Astrocyte (in vitro differentiated cells and primary cell): ENCODE measurements around the gene WDR45B. TPM values are rescaled to one million over a fixed set of nuclear protein-coding genes. Genes with fewer than 3 reads are reported as not detected.
A peak's percentile ranks its signal among the peaks of the same experiment; 100 is the strongest.

Experiments
- DNase-seq: peaks from one replicate; pipeline ENCODE4 v3.0.0-alpha.2; 2010; ENCODE audit warnings: low read depth
- FAIRE-seq: peaks from 2 replicates; lab custom pipeline; 2011; peaks lifted over from hg19 to GRCh38; lab: Jason Lieb, UNC
- H2AFZ ChIP-seq: 2 replicates; pipeline ENCODE4 v1.6.0; 2012; ENCODE audit warnings: low read depth, low read length, inconsistent platforms
- H3K27ac ChIP-seq: 2 replicates; pipeline ENCODE4 v1.5.1; 2011; ENCODE audit warnings: low read depth, low read length, inconsistent platforms
- H3K27me3 ChIP-seq: 2 replicates; pipeline ENCODE4 v1.6.0; 2011; ENCODE audit warnings: low read length, inconsistent platforms; ENCODE audit not compliant: insufficient read depth
- H3K36me3 ChIP-seq: 2 replicates; pipeline ENCODE4 v1.5.1; 2011; ENCODE audit warnings: low read length, inconsistent platforms; ENCODE audit not compliant: insufficient read depth
- H3K4me1 ChIP-seq: 2 replicates; pipeline ENCODE4 v1.5.1; 2011; ENCODE audit warnings: low read length, inconsistent platforms; ENCODE audit not compliant: insufficient read depth
- H3K4me2 ChIP-seq: 2 replicates; pipeline ENCODE4 v1.6.0; 2012; ENCODE audit warnings: low read length, inconsistent platforms
- H3K4me3 ChIP-seq: 2 replicates; pipeline ENCODE4 v1.5.1; 2011; ENCODE audit warnings: low read depth, mild to moderate bottlenecking, low read length, inconsistent platforms; ENCODE audit not compliant: insufficient read depth
- H3K79me2 ChIP-seq: 2 replicates; pipeline ENCODE4 v1.6.0; 2012; ENCODE audit warnings: mild to moderate bottlenecking, low read length, inconsistent platforms; ENCODE audit not compliant: insufficient read depth
- H3K9ac ChIP-seq: 2 replicates; pipeline ENCODE4 v1.6.0; 2012; ENCODE audit warnings: mild to moderate bottlenecking, low read length, inconsistent platforms
- H3K9me3 ChIP-seq: 2 replicates; pipeline ENCODE4 v1.5.1; 2012; ENCODE audit warnings: low read depth, mild to moderate bottlenecking, low read length, inconsistent platforms; ENCODE audit not compliant: insufficient read depth
- H4K20me1 ChIP-seq: 2 replicates; pipeline ENCODE4 v1.6.0; 2012; ENCODE audit warnings: low read length, inconsistent platforms; ENCODE audit not compliant: insufficient read depth
- H3K27ac Mint-ChIP-seq: one replicate; pipeline ENCODE4 v1.8.0; 2021; ENCODE audit warnings: mild to moderate bottlenecking, mixed read lengths; ENCODE audit not compliant: unreplicated experiment
- H3K27me3 Mint-ChIP-seq: one replicate; pipeline ENCODE4 v1.8.0; 2021; ENCODE audit warnings: low read depth, mixed read lengths; ENCODE audit not compliant: unreplicated experiment
- H3K36me3 Mint-ChIP-seq: one replicate; pipeline ENCODE4 v1.8.0; 2021; ENCODE audit warnings: low read depth, mixed read lengths; ENCODE audit not compliant: unreplicated experiment
- H3K4me1 Mint-ChIP-seq: one replicate; pipeline ENCODE4 v1.8.0; 2021; ENCODE audit warnings: low read depth, mixed read lengths; ENCODE audit not compliant: unreplicated experiment
- H3K4me3 Mint-ChIP-seq: one replicate; pipeline ENCODE4 v1.8.0; 2021; ENCODE audit warnings: mild to moderate bottlenecking, moderate library complexity, mixed read lengths; ENCODE audit not compliant: unreplicated experiment
- H3K9me3 Mint-ChIP-seq: one replicate; pipeline ENCODE4 v1.8.0; 2021; ENCODE audit warnings: mild to moderate bottlenecking, mixed read lengths; ENCODE audit not compliant: unreplicated experiment
- EZH2 ChIP-seq: IDR thresholded peaks from 2 replicates; pipeline ENCODE4 v1.6.1; 2012; ENCODE audit warnings: mild to moderate bottlenecking, low read length, inconsistent platforms; ENCODE audit not compliant: insufficient read depth
- total RNA-seq: library from RNA; stranded (reverse); gene quantifications from 2 replicates; pipeline ENCODE4 v1.2.1, GENCODE V29; 2021
- TF ChIP-seq, protein P1 (sequence below): IDR thresholded peaks from 2 replicates; pipeline ENCODE4 v1.5.1; 2011; ENCODE audit warnings: low read depth, mild to moderate bottlenecking, inconsistent platforms, low read length, moderate library complexity; ENCODE audit not compliant: insufficient read depth

WDR45B gene
- total RNA-seq, 1 donor from 2014 or later: 75.4 TPM

DNA sequence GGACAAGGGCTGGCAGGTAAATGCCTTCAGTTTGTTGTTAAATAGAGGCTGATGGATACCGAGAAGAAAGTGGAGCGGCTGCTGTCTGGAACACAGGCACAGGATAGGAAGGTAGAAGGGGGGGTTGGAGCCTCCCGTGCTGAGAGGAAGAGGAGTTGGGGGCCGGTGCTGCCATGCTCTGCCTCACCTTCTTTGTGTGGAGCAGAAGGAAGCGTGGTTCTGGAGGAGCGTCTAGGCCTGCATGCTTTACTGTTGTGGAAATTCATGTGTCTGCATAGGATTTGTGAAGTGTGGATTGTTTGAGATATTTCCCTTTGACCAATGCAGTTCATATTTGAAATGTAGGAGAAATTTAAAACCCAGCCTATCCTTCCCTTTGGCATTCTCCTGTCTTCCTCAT is 76.4 kb downstream of the WDR45B start:
- Histone ChIP-seq H3K4me1 (no peaks in the 10 kb centered on the region), H3K36me3 (peaks cover 33% of the 10 kb centered on the region), H3K79me2 (peaks cover 51% of the 10 kb centered on the region), H3K9me3 (no peaks in the 10 kb centered on the region), H3K27me3 (no peaks in the 10 kb centered on the region), H3K4me2 (no peak overlapping the region), H3K9ac (no peak overlapping the region), H3K4me3 (no peak overlapping the region), H3K27ac (no peak overlapping the region), H2AFZ (no peak overlapping the region), H4K20me1 (peaks cover 55% of the 10 kb centered on the region)
- FAIRE-seq: no peak
- Mint-ChIP-seq H3K4me3 (no peak overlapping the region), H3K27ac (no peak overlapping the region), H3K36me3 (peaks cover 4% of the 10 kb centered on the region), H3K9me3 (no peaks in the 10 kb centered on the region), H3K4me1 (no peaks in the 10 kb centered on the region), H3K27me3 (no peaks in the 10 kb centered on the region)
- DNase-seq: no peak
- TF ChIP-seq, protein P1, sequence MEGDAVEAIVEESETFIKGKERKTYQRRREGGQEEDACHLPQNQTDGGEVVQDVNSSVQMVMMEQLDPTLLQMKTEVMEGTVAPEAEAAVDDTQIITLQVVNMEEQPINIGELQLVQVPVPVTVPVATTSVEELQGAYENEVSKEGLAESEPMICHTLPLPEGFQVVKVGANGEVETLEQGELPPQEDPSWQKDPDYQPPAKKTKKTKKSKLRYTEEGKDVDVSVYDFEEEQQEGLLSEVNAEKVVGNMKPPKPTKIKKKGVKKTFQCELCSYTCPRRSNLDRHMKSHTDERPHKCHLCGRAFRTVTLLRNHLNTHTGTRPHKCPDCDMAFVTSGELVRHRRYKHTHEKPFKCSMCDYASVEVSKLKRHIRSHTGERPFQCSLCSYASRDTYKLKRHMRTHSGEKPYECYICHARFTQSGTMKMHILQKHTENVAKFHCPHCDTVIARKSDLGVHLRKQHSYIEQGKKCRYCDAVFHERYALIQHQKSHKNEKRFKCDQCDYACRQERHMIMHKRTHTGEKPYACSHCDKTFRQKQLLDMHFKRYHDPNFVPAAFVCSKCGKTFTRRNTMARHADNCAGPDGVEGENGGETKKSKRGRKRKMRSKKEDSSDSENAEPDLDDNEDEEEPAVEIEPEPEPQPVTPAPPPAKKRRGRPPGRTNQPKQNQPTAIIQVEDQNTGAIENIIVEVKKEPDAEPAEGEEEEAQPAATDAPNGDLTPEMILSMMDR: no peak
- no peak for TF ChIP-seq EZH2

DNA sequence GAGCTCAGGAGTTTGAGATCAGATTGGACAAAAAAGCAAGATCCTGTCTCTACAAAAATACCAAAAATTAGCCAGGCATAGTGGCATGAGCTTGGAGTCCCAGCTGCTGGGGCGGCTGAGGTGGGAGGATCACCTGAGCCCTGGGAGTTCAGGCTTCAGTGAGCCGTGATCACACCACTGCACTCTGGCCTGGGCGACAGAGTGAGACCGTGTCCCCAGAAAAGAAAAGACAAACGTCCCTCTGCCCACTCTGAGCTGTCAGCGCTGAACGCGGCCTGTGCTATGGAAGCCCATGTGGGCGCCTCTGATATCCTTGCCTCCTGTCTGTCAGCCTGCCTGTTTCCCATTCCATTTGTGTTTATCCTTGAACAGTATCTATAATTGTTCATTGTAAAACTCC is 78.0 kb downstream of the WDR45B start:
- H3K36me3 ChIP-seq: peaks cover 27% of the 10 kb centered on the region
- no peak overlapping the region for H3K4me2 ChIP-seq
- no peak for TF ChIP-seq EZH2
- TF ChIP-seq, protein P1: no peak
- Mint-ChIP-seq H3K27ac (peak overlapping the region; percentile 34), H3K27me3 (no peaks in the 10 kb centered on the region), H3K4me3 (no peak overlapping the region), H3K9me3 (no peaks in the 10 kb centered on the region), H3K4me1 (no peaks in the 10 kb centered on the region), H3K36me3 (peaks cover 5% of the 10 kb centered on the region)
- no peaks in the 10 kb centered on the region for H3K4me1 ChIP-seq
- no peak overlapping the region for H3K27ac ChIP-seq
- FAIRE-seq (no peak), DNase-seq (no peak)
- H3K79me2 ChIP-seq: peaks cover 51% of the 10 kb centered on the region
- no peaks in the 10 kb centered on the region for H3K9me3 ChIP-seq
- no peak overlapping the region for H2AFZ ChIP-seq
- no peak overlapping the region for H3K9ac ChIP-seq
- peaks cover 69% of the 10 kb centered on the region for H4K20me1 ChIP-seq
- H3K27me3 ChIP-seq: no peaks in the 10 kb centered on the region
- H3K4me3 ChIP-seq: no peak overlapping the region

DNA sequence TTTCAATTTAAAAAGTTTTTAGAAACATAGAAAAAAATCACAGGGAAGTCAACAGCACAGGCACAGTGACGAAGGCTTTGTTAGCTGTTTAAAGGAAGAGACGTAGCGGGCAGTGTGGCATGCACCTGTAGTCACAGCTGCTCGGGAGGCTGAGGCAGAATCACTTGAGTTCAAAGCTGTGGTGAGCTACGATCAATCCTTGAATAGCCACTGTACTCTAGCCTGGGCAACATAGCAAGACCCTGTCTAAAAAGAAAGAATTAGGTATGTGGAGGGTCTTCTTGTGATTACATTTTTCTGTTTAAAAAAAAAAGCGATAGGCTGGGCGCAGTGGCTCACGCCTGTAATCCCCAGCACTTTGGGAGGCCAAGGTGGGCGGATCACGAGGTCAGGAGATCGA is 78.6 kb downstream of the WDR45B start:
- H3K36me3 Mint-ChIP-seq: peaks cover 6% of the 10 kb centered on the region
- peaks cover 56% of the 10 kb centered on the region for H3K79me2 ChIP-seq

More for the DNA sequence above, 78.6 kb downstream of the WDR45B start:
- no peak for TF ChIP-seq EZH2
- TF ChIP-seq, protein P1: no peak
- FAIRE-seq (no peak), DNase-seq (no peak)
- Histone ChIP-seq H3K9me3 (no peaks in the 10 kb centered on the region), H3K9ac (no peak overlapping the region), H2AFZ (no peak overlapping the region), H3K27ac (no peak overlapping the region), H3K36me3 (peaks cover 22% of the 10 kb centered on the region), H3K4me3 (no peak overlapping the region), H3K27me3 (no peaks in the 10 kb centered on the region), H4K20me1 (peaks cover 73% of the 10 kb centered on the region), H3K4me2 (no peak overlapping the region), H3K4me1 (no peaks in the 10 kb centered on the region)
- H3K27ac Mint-ChIP-seq: no peak overlapping the region
- no peaks in the 10 kb centered on the region for H3K27me3 Mint-ChIP-seq
- no peaks in the 10 kb centered on the region for H3K9me3 Mint-ChIP-seq
- H3K4me3 Mint-ChIP-seq: no peak overlapping the region
- no peaks in the 10 kb centered on the region for H3K4me1 Mint-ChIP-seq
